Thyroid gland (tissue), 4 donors: ENCODE results near the gene CREBRF.

Experiments used
- POLR2A ChIP-seq, 2 donors: fragments of 450-650 bp; IDR thresholded peaks; one replicate each; pipeline ENCODE4 v1.6.1; 2017; ENCODE audit warnings: antibody characterized with exemption in 2 of 2, mild to moderate bottlenecking in 2 of 2, moderate library complexity in 1 of 2
- TF ChIP-seq, protein P1 (sequence below), 6 experiments: fragments of 200-600 bp in 3 of 6; fragments of 450-650 bp in 3 of 6; sonication (generic) in 3 of 6; IDR thresholded peaks; one replicate each; pipeline ENCODE4 v1.5.1; 2016 to 2019; ENCODE audit warnings: antibody characterized with exemption in 6 of 6, mild to moderate bottlenecking in 2 of 6, inconsistent platforms in 1 of 6, moderate library complexity in 1 of 6

DNA sequence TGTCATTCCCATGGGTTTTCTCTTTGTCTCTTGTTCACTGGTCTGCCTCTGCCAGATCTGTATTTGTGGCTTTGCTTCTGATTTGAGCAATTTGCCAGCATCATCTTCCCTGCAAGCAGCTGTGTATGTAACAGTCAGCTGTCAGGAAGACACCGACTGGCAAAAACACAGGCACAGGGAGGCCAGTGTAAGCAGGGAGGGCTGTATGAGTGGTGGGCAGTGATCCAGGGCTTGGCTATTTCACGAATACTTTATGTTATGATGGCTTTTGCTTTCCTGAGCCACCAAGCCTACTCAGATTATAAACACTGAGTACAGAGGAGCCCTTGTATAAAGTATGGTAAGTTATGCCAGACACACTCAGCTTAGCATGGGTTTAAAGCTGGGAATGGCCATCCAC is 99.8 kb downstream of the CREBRF start:
- TF ChIP-seq, protein P1, sequence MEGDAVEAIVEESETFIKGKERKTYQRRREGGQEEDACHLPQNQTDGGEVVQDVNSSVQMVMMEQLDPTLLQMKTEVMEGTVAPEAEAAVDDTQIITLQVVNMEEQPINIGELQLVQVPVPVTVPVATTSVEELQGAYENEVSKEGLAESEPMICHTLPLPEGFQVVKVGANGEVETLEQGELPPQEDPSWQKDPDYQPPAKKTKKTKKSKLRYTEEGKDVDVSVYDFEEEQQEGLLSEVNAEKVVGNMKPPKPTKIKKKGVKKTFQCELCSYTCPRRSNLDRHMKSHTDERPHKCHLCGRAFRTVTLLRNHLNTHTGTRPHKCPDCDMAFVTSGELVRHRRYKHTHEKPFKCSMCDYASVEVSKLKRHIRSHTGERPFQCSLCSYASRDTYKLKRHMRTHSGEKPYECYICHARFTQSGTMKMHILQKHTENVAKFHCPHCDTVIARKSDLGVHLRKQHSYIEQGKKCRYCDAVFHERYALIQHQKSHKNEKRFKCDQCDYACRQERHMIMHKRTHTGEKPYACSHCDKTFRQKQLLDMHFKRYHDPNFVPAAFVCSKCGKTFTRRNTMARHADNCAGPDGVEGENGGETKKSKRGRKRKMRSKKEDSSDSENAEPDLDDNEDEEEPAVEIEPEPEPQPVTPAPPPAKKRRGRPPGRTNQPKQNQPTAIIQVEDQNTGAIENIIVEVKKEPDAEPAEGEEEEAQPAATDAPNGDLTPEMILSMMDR (IDR thresholded peaks at IDR 0.05) = no peak
- TF ChIP-seq POLR2A (IDR thresholded peaks at IDR 0.05) = no peak
